Measurements from ENCODE around the gene SF3B4. TPM values are rescaled to one million over a fixed set of nuclear protein-coding genes. Genes with fewer than 3 reads are reported as not detected.

SF3B4 gene
- total and polyA plus RNA-seq, 2 of the 4 experiments (the other 2 are of a cell fraction), result 6.6 to 64.4 TPM

DNA sequence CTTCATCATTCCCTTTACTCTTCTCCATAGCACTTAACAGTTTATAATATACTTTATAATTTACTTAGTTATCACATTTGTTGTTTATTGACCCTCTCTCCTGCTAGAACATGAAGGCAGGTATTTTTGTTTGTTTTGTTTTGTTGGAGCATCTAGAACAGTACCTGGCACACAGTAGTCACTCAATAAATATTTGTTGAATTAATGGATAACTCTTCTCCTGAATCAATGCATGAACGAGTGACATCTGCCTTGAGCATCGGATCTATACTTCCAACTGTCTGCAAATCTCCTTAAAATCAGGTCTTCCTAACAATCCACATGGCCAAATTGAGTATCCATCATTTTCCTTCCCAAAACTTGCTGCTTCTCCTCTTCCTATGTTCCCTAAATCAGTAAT, 44.9 kb upstream of the SF3B4 start:
- H2BK5ac ChIP-seq (ENCODE audit: low read depth, low read length, poor library complexity, severe bottlenecking), result no peak overlapping the region
- in situ Hi-C loops (cut with MboI; ENCODE audit: low sequenced_read_pairs), result no loop called here
- WGBS, 2 experiments (ENCODE audit: extremely low coverage in 2 of 2, insufficient read length in 1 of 2), result 100% methylated on average over 2 of the region's 2 CpGs; no CpG with 5 or more reads in 1 of the 2 experiments
- no peaks in the 10 kb centered on the region for H3K9me3 ChIP-seq (ENCODE audit: control insufficient read depth, insufficient read depth, low read length)
- H3K9me1 ChIP-seq (ENCODE audit: insufficient read depth, low read length), result no peaks in the 10 kb centered on the region
- no peak overlapping the region for H4K5ac ChIP-seq (ENCODE audit: low read depth, low read length)
- no peak overlapping the region for H3K27ac ChIP-seq (ENCODE audit: insufficient read depth, low read length)
- CTCF ChIA-PET, result no interaction called here
- no peak overlapping the region for H3K18ac ChIP-seq (ENCODE audit: low read depth, low read length)
- H3K79me1 ChIP-seq (ENCODE audit: low read depth in 1 of 2, low read length in 2 of 2), result peaks cover 23 to 41% of the 10 kb centered on the region in 2 experiments
- H2BK20ac ChIP-seq (ENCODE audit: low read depth, low read length), result no peak overlapping the region
- TF ChIP-seq MXI1 (IDR thresholded peaks at IDR 0.05; ENCODE audit: borderline replicate concordance, low read depth, low read length) (no peak), FOS (IDR thresholded peaks at IDR 0.05; ENCODE audit: low read depth, low read length) (no peak), RCOR1 (IDR thresholded peaks at IDR 0.05; ENCODE audit: insufficient replicate concordance, low read length) (no peak), RAD21 (IDR thresholded peaks at IDR 0.05; ENCODE audit: low read length) (no peak), NFE2L2 (IDR thresholded peaks at IDR 0.05; ENCODE audit: low read depth, low read length) (no peak), CEBPB (IDR thresholded peaks at IDR 0.05; ENCODE audit: low read depth, low read length) (no peak), POLR2A (IDR thresholded peaks at IDR 0.05; ENCODE audit: low read depth, low read length) (no peak)
- TF ChIP-seq, protein P1, sequence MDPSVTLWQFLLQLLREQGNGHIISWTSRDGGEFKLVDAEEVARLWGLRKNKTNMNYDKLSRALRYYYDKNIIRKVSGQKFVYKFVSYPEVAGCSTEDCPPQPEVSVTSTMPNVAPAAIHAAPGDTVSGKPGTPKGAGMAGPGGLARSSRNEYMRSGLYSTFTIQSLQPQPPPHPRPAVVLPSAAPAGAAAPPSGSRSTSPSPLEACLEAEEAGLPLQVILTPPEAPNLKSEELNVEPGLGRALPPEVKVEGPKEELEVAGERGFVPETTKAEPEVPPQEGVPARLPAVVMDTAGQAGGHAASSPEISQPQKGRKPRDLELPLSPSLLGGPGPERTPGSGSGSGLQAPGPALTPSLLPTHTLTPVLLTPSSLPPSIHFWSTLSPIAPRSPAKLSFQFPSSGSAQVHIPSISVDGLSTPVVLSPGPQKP (IDR thresholded peaks at IDR 0.05; ENCODE audit: borderline replicate concordance, low read depth, low read length), result no peak
- TF ChIP-seq, protein P2, sequence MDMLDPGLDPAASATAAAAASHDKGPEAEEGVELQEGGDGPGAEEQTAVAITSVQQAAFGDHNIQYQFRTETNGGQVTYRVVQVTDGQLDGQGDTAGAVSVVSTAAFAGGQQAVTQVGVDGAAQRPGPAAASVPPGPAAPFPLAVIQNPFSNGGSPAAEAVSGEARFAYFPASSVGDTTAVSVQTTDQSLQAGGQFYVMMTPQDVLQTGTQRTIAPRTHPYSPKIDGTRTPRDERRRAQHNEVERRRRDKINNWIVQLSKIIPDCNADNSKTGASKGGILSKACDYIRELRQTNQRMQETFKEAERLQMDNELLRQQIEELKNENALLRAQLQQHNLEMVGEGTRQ (IDR thresholded peaks at IDR 0.05; ENCODE audit: low read depth, low read length), result no peak
- TF ChIP-seq, protein P3, sequence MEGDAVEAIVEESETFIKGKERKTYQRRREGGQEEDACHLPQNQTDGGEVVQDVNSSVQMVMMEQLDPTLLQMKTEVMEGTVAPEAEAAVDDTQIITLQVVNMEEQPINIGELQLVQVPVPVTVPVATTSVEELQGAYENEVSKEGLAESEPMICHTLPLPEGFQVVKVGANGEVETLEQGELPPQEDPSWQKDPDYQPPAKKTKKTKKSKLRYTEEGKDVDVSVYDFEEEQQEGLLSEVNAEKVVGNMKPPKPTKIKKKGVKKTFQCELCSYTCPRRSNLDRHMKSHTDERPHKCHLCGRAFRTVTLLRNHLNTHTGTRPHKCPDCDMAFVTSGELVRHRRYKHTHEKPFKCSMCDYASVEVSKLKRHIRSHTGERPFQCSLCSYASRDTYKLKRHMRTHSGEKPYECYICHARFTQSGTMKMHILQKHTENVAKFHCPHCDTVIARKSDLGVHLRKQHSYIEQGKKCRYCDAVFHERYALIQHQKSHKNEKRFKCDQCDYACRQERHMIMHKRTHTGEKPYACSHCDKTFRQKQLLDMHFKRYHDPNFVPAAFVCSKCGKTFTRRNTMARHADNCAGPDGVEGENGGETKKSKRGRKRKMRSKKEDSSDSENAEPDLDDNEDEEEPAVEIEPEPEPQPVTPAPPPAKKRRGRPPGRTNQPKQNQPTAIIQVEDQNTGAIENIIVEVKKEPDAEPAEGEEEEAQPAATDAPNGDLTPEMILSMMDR (conservative IDR thresholded peaks at IDR 0.05; ENCODE audit: low read depth, low read length), result no peak
- H3K56ac ChIP-seq (ENCODE audit: extremely low read depth, insufficient read depth, low read length), result no peak overlapping the region
- dilution Hi-C loops (cut with HindIII; ENCODE audit: low sequenced_read_pairs, unreplicated experiment), result no loop called here
- H3K27me3 ChIP-seq (ENCODE audit: control insufficient read depth, insufficient read depth, low read length), result no peaks in the 10 kb centered on the region
- H4K20me1 ChIP-seq (ENCODE audit: insufficient read depth, low read length), result peaks cover 3% of the 10 kb centered on the region; the same call in 1 of the 2 replicates
- no peak overlapping the region for H4K8ac ChIP-seq (ENCODE audit: low read depth in 2 of 2, low read length in 2 of 2)
- no peak overlapping the region for H2AK5ac ChIP-seq (ENCODE audit: low read depth, low read length)
- no peak overlapping the region for H2BK120ac ChIP-seq (ENCODE audit: low read depth, low read length)
- no peak overlapping the region for H2AFZ ChIP-seq (replicated peaks; ENCODE audit: low read length, poor library complexity)
- H4K91ac ChIP-seq (ENCODE audit: insufficient read depth, low read depth, low read length), result no peak overlapping the region
- no peak overlapping the region for H3K4me3 ChIP-seq (ENCODE audit: insufficient read depth, low read depth, low read length)
- POLR2A ChIA-PET (ENCODE audit: unreplicated experiment), result no interaction called here
- no TSS peak for BruUV-seq (replicated peaks)
- no peak overlapping the region for H2BK15ac ChIP-seq (ENCODE audit: low read depth, low read length)
- DNase-seq, result no peak
- no peak overlapping the region for H3K4me2 ChIP-seq (ENCODE audit: low read depth, low read length)
- H3K4me1 ChIP-seq (ENCODE audit: control insufficient read depth, insufficient read depth, low read length), result peaks cover 1% of the 10 kb centered on the region; the same call in 1 of the 2 replicates
- ATAC-seq (ENCODE audit: low read depth), result no peak
- H3K9ac ChIP-seq (ENCODE audit: low read depth, low read length), result no peak overlapping the region
- no peak overlapping the region for H3K23ac ChIP-seq (ENCODE audit: low read depth, low read length)
- H3K14ac ChIP-seq (replicated peaks; ENCODE audit: low read depth, low read length), result no peak overlapping the region
- no peak overlapping the region for H3K4ac ChIP-seq (ENCODE audit: low read depth, low read length)
- peaks cover 31% of the 10 kb centered on the region for H3K36me3 ChIP-seq (ENCODE audit: control insufficient read depth, insufficient read depth, low read length)
- no peak overlapping the region for H2AK9ac ChIP-seq (replicated peaks; ENCODE audit: low read depth, low read length, poor library complexity)
- intact Hi-C loops (cut with micrococcal nuclease), result no loop called here
